Measurements from ENCODE around the gene WIPF2.

Gene WIPF2

DNA sequence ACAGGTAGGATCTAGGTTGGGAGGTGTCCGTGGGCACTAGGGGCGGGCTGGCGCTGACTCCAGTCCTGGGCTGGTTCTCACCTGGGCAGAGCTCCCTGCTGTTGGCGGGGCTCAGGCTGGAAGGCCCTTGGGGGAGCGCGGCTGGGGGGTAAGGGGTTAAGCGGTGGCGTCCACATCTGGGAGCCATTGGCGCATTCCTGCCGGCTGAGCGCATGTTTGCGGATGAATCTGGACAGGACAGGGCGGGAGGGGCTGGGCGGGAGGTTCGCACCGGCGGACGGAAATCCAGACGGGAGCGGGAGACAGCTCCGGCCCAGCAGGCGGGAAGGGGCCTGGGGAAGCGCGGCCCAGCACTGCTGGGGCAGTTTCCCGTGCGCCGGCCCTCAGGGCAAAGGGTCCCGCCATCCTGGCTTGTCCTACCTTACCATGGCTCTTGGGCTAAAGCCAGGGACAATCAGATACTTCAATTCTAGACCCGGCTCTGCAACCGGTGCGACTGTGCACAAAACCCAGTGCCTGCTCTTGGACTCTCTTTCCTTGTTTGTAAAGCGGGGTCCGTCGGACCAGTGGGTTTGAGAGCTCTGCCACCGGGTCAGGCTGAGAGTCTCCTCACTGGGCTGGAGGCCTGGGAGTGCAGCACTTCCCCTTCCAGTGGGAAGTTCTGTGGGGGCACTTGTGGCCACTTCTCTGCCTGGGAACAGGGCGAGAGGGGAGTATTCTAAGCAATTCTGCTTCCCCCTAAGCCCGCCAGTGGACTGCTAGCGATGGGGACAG, 97.7 kb downstream of the WIPF2 start:
- H3K36me3 ChIP-seq (ENCODE audit: control insufficient read depth, insufficient read depth, low read length, severe bottlenecking): no peaks in the 10 kb centered on the region
- no peaks in the 10 kb centered on the region for H3K9me3 ChIP-seq (ENCODE audit: control insufficient read depth, low read length)
- peaks cover 70% of the 10 kb centered on the region for H3K4me1 ChIP-seq (ENCODE audit: control insufficient read depth, insufficient read depth, low read length)
- no peaks in the 10 kb centered on the region for H3K27me3 ChIP-seq (replicated peaks; ENCODE audit: control insufficient read depth, insufficient read depth, low read length)
- peak overlapping the region; percentile 94 for H3K4me3 ChIP-seq (ENCODE audit: low read length)
- H3K9ac ChIP-seq (ENCODE audit: low read length): peak overlapping the region; percentile 91
- DNase-seq (ENCODE audit: low read depth): peak; percentile 85

- no peaks in the 10 kb centered on the region for H3K9me3 ChIP-seq (ENCODE audit: control insufficient read depth, low read length)
- H3K36me3 ChIP-seq (ENCODE audit: control insufficient read depth, insufficient read depth, low read length, severe bottlenecking): no peaks in the 10 kb centered on the region
- H3K9ac ChIP-seq (ENCODE audit: low read length): peak overlapping the region; percentile 91
- H3K4me1 ChIP-seq (ENCODE audit: control insufficient read depth, insufficient read depth, low read length): peaks cover 70% of the 10 kb centered on the region
- H3K27me3 ChIP-seq (replicated peaks; ENCODE audit: control insufficient read depth, insufficient read depth, low read length): no peaks in the 10 kb centered on the region
- peak overlapping the region; percentile 94 for H3K4me3 ChIP-seq (ENCODE audit: low read length)
- DNase-seq (ENCODE audit: low read depth): peak; percentile 86
Measured at GRCh38 chr17:40317345-40317873, 98.3 kb downstream of the WIPF2 start.

DNA sequence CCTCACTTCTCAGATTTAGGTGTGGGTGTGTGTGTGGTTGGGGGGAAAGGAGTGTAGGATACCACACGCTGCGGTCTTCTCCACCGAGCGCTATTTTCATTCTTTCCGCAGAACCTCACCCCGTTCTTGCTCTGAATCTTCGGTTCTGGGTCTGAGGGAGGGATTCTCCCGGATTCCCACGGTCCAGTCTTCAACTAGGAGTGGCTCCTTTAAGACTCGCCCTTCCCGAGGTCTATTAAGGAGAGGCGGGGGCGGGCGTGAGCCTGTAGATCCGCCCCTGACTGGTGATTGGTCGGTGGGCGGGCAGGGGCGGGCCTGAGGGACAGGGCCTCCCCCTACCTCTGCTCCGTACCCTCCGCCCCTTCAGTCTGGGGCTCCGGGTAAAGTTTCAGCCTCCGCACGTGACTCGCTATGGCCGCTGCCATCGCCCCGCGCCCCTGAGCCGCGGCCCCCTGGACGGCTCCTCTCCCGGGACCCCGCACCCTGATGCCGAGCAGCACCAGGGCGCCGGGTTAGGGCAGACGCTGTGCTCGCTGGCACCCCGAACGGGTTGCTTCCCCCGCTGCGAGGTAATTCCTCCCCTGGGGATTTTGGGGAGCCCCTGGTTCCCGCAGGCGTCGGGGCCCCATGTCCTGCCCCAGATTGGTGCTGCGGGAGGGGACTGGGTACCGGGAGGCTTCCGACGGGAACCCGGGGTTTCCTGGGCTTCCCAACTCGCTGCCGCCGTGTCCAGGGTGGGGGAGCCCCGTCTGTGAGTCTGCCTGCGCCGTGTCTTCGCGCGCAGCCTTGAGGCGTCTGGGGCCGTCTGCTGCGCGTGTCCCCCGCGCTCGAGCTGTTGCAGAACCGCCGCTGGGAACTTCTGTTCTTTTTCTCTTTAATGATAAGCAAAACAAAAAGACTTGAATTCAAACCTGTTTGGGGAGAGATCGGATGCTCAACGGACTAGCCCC, 99.1 kb downstream of the WIPF2 start:
- H3K36me3 ChIP-seq (ENCODE audit: control insufficient read depth, insufficient read depth, low read length, severe bottlenecking): no peaks in the 10 kb centered on the region
- no peaks in the 10 kb centered on the region for H3K27me3 ChIP-seq (replicated peaks; ENCODE audit: control insufficient read depth, insufficient read depth, low read length)
- peak overlapping the region; percentile 91 for H3K9ac ChIP-seq (ENCODE audit: low read length)
- H3K4me3 ChIP-seq (ENCODE audit: low read length): peak overlapping the region; percentile 94
- no peaks in the 10 kb centered on the region for H3K9me3 ChIP-seq (ENCODE audit: control insufficient read depth, low read length)
- DNase-seq (ENCODE audit: low read depth): peak; percentile 99
- peaks cover 70% of the 10 kb centered on the region for H3K4me1 ChIP-seq (ENCODE audit: control insufficient read depth, insufficient read depth, low read length)

DNA sequence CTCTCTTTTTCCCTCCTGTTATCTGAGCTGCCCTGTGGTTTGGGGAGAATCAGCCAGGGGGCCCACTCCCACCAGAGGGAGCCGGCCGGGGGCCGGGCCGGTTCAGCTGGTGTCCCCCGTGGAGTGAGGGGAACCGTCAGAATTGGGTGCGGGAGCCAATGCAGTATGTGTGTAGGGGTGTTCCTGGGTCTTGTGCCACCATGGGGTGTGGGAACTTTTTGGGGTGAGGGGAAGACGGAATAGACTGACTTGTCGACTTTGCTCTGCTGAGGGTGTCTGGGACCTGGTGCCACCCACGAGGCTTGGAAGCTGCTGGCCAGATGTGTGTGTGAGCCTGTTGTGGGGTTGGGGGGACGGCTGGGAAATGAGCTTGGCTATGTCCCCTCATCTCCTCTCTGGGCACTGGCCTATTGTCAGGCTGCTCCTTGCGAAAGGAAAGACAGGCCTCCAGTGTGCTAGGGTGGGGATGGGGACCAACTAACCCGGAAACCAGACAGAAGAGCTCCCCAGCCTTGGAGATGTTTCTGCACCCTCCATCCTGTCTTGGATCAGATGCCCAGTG, 99.8 kb downstream of the WIPF2 start:
- Histone ChIP-seq H3K4me3 (ENCODE audit: low read length) (peak overlapping the region; percentile 94), H3K9ac (ENCODE audit: low read length) (peak overlapping the region; percentile 91), H3K9me3 (ENCODE audit: control insufficient read depth, low read length) (no peaks in the 10 kb centered on the region), H3K27me3 (replicated peaks; ENCODE audit: control insufficient read depth, insufficient read depth, low read length) (no peaks in the 10 kb centered on the region), H3K36me3 (ENCODE audit: control insufficient read depth, insufficient read depth, low read length, severe bottlenecking) (no peaks in the 10 kb centered on the region), H3K4me1 (ENCODE audit: control insufficient read depth, insufficient read depth, low read length) (peaks cover 68% of the 10 kb centered on the region)
- no peak for DNase-seq (ENCODE audit: low read depth)

- Histone ChIP-seq H3K4me1 (ENCODE audit: control insufficient read depth, insufficient read depth, low read length) (peaks cover 70% of the 10 kb centered on the region), H3K9me3 (ENCODE audit: control insufficient read depth, low read length) (no peaks in the 10 kb centered on the region), H3K9ac (ENCODE audit: low read length) (peak overlapping the region; percentile 91), H3K27me3 (replicated peaks; ENCODE audit: control insufficient read depth, insufficient read depth, low read length) (no peaks in the 10 kb centered on the region), H3K4me3 (ENCODE audit: low read length) (peak overlapping the region; percentile 94), H3K36me3 (ENCODE audit: control insufficient read depth, insufficient read depth, low read length, severe bottlenecking) (no peaks in the 10 kb centered on the region)
- no peak for DNase-seq (ENCODE audit: low read depth)
Measured at GRCh38 chr17:40319651-40320540, 100.8 kb downstream of the WIPF2 start.

GRCh38 chr17:40320756-40321523, 101.8 kb downstream of the WIPF2 start:
- no peak for DNase-seq (ENCODE audit: low read depth)
- Histone ChIP-seq H3K4me1 (ENCODE audit: control insufficient read depth, insufficient read depth, low read length) (peaks cover 76% of the 10 kb centered on the region), H3K9me3 (ENCODE audit: control insufficient read depth, low read length) (no peaks in the 10 kb centered on the region), H3K36me3 (ENCODE audit: control insufficient read depth, insufficient read depth, low read length, severe bottlenecking) (no peaks in the 10 kb centered on the region), H3K4me3 (ENCODE audit: low read length) (peak overlapping the region; percentile 94), H3K9ac (ENCODE audit: low read length) (peak overlapping the region; percentile 91), H3K27me3 (replicated peaks; ENCODE audit: control insufficient read depth, insufficient read depth, low read length) (no peaks in the 10 kb centered on the region)

DNA sequence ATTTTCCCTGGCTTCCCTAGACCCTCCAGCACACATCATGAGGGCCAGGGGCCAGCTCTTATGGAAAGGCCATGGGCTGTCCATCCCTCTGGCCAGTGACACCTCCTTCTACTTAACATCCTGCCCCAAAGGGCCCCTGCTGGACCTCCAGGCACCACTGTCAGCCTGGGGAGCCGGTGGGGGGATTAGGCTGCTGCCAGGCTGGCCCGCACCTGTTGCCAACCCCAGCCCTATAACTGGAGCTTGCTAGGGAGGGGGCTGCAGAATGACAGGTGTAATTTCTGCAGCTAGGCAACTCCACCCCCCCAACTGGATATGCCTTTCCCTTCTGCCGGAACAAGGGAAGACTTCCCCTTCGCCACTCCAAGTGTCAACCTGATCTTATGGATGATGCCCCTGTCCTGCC, 102.4 kb downstream of the WIPF2 start:
- no peaks in the 10 kb centered on the region for H3K27me3 ChIP-seq (replicated peaks; ENCODE audit: control insufficient read depth, insufficient read depth, low read length)
- H3K9me3 ChIP-seq (ENCODE audit: control insufficient read depth, low read length): no peaks in the 10 kb centered on the region
- no peaks in the 10 kb centered on the region for H3K36me3 ChIP-seq (ENCODE audit: control insufficient read depth, insufficient read depth, low read length, severe bottlenecking)
- peak overlapping the region; percentile 71 for H3K4me3 ChIP-seq (ENCODE audit: low read length)
- H3K4me1 ChIP-seq (ENCODE audit: control insufficient read depth, insufficient read depth, low read length): peaks cover 76% of the 10 kb centered on the region
- peak overlapping the region; percentile 91 for H3K9ac ChIP-seq (ENCODE audit: low read length)
- no peak for DNase-seq (ENCODE audit: low read depth)

DNA sequence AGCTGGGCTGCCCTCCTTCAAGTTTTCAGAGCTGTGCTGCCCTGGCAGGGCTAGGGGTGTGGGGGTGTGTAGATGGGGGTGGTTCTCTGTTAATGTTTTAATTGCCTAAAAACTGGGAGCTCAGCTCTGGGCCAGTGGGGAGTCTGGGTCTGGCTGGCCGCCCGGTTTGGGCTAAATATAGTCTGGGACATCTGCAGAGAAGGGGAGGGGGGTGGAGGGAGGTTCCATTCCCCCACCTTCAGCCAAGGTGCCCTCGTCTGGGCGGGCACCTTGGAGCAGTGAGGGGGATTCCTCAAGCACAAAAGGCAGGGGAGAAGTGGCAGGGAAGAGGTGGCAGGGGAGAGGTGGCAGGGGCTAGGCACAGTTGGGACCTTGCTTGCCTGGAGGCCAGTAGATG, 102.9 kb downstream of the WIPF2 start:
- H3K27me3 ChIP-seq (replicated peaks; ENCODE audit: control insufficient read depth, insufficient read depth, low read length): no peaks in the 10 kb centered on the region
- no peaks in the 10 kb centered on the region for H3K36me3 ChIP-seq (ENCODE audit: control insufficient read depth, insufficient read depth, low read length, severe bottlenecking)
- peaks cover 76% of the 10 kb centered on the region for H3K4me1 ChIP-seq (ENCODE audit: control insufficient read depth, insufficient read depth, low read length)
- DNase-seq (ENCODE audit: low read depth): no peak
- no peaks in the 10 kb centered on the region for H3K9me3 ChIP-seq (ENCODE audit: control insufficient read depth, low read length)
- H3K4me3 ChIP-seq (ENCODE audit: low read length): peak overlapping the region; percentile 71
- peak overlapping the region; percentile 91 for H3K9ac ChIP-seq (ENCODE audit: low read length)

GRCh38 chr17:40322358-40323315, 103.5 kb downstream of the WIPF2 start:
- Histone ChIP-seq H3K36me3 (ENCODE audit: control insufficient read depth, insufficient read depth, low read length, severe bottlenecking) (no peaks in the 10 kb centered on the region), H3K4me1 (ENCODE audit: control insufficient read depth, insufficient read depth, low read length) (peaks cover 76% of the 10 kb centered on the region), H3K4me3 (ENCODE audit: low read length) (peak overlapping the region; percentile 71), H3K9me3 (ENCODE audit: control insufficient read depth, low read length) (no peaks in the 10 kb centered on the region), H3K27me3 (replicated peaks; ENCODE audit: control insufficient read depth, insufficient read depth, low read length) (no peaks in the 10 kb centered on the region), H3K9ac (ENCODE audit: low read length) (peak overlapping the region; percentile 91)
- peak; percentile 67 for DNase-seq (ENCODE audit: low read depth)
